ENCODE results near the gene USP25.

- TF ChIP-seq CTCF (IDR thresholded peaks at IDR 0.05), result no peak
- TF ChIP-seq POLR2A (IDR thresholded peaks at IDR 0.05), result no peak
These were observed 46.8 kb upstream of the USP25 start for GRCh38 chr21:15682977-15683376.
